Panc1 (cell line): ENCODE results near the gene ATF6B.

Experiments used
- CTCF ChIP-seq: fragments of 450-650 bp; IDR thresholded peaks from 2 replicates; pipeline ENCODE4 v1.5.1; 2017; ENCODE audit warnings: mild to moderate bottlenecking
- POLR2AphosphoS5 ChIP-seq: IDR thresholded peaks from 2 replicates; pipeline ENCODE4 v1.6.1; 2012; ENCODE audit warnings: mild to moderate bottlenecking, low read depth, low read length, moderate library complexity
- REST ChIP-seq, 2 experiments: IDR thresholded peaks; 2 replicates each; pipeline ENCODE4 v1.6.1; 2011 to 2012; ENCODE audit warnings: low read depth in 2 of 2, control low read depth in 1 of 2, low read length in 1 of 2, mild to moderate bottlenecking in 1 of 2, moderate library complexity in 1 of 2; ENCODE audit not compliant: insufficient read depth in 1 of 2
- SIN3A ChIP-seq: IDR thresholded peaks from 2 replicates; pipeline ENCODE4 v1.6.1; 2012; ENCODE audit warnings: low read depth, mild to moderate bottlenecking, low read length, moderate library complexity, borderline replicate concordance; ENCODE audit not compliant: insufficient read depth
- TCF7L2 ChIP-seq: IDR thresholded peaks from 2 replicates; pipeline ENCODE4 v1.6.1; 2011; ENCODE audit warnings: mild to moderate bottlenecking, low read depth, low read length, inconsistent platforms

- TF ChIP-seq CTCF = no peak
- no peak for TF ChIP-seq POLR2AphosphoS5
- no peak for TF ChIP-seq SIN3A
- TF ChIP-seq REST (IDR thresholded peaks at IDR 0.05; ENCODE audit: insufficient read depth in 1 of 2, low read depth in 2 of 2, low read length in 1 of 2) = no peak
- TF ChIP-seq TCF7L2 = no peak
Observed at GRCh38 chr6:32114796-32115195, 13.2 kb downstream of the ATF6B start.
